CD4-positive, alpha-beta T cell treated with Interleukin-15 for 1 hour (primary cell): Measurements from ENCODE around the gene ANKRD66.
"Not testable (repeated sequence)": the region's sequence is repeated elsewhere in the genome, so short reads cannot be mapped to it uniquely, and the experiment has no call there.

ENCODE experiments used
- DNase-seq: peaks from one replicate; pipeline ENCODE4 v3.0.0-alpha.2; 2020

Gene ANKRD66

GRCh38 chr6:46756469-46757213 lies 9.9 kb downstream of the ANKRD66 start:
- no peak for DNase-seq

- DNase-seq, result no peak
Measured at GRCh38 chr6:46757214-46757596, 10.5 kb downstream of the ANKRD66 start.

DNA sequence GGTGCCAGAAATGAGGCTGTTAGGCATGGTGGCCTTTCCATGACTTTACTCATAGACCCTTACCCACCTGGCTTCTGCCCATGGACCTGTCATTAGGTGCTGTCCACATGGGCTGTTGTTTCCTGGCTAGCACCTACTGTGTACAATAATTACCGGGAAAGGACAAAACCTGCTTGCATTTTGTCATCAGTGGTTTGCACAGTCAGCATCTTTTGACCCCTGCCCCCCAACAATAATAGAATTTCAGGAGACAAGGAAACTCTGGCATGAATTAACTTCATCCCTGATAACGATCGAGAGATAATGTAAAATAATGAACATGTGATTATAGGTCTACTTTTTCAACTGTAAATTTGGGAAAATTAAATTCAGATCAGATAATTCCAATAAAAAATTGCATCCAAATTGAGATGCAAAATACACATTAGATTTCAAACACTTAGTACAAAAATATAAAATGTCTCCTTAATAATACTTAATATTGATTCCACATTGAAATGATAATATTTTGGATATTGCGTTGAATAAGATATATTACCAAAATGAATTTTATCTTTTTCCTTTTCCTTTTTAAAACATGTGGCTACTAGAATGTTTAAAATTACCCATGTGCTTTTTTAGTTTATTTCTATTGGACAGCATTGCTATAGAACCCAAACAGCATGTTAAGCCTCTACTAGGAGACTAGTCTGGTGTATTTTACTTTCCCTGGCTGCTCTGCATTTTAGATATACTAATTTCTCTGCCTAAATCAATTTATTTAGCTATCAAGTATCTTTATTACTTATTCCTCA lies 12.4 kb downstream of the ANKRD66 start:
- no peak for DNase-seq

- DNase-seq, result no peak
Measured at GRCh38 chr6:46760925-46761324, 14.2 kb downstream of the ANKRD66 start.

GRCh38 chr6:46763466-46763865 lies 16.7 kb downstream of the ANKRD66 start:
- no peak for DNase-seq

- not testable (repeated sequence) for DNase-seq
Measured at GRCh38 chr6:46764280-46764679, 17.5 kb downstream of the ANKRD66 start.

GRCh38 chr6:46764961-46765360 lies 18.2 kb downstream of the ANKRD66 start:
- DNase-seq, result no peak

DNA sequence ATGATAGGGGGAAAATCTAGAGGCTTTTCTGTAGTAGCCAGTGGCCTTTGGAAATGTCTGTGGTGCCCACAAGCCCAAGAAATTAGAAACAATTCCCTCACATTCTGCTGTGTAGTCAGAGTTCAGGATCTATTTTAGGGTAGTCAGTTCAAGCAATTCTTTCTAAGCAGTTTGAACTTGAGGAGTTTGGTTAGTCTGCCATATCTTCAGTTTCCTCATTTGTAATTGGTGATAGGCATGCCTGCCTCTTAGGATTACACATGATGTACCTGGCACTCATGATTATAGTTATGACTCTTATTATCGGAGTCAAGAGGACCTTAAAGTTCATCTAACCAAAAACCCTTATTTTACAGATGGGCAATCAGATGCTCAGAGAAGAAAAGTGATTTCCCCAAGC lies 25.3 kb downstream of the ANKRD66 start:
- DNase-seq, result no peak

- DNase-seq, result peak; percentile 72
Measured at GRCh38 chr6:46772762-46773161, 26.0 kb downstream of the ANKRD66 start.

GRCh38 chr6:46773201-46773855 lies 26.6 kb downstream of the ANKRD66 start:
- no peak for DNase-seq

DNA sequence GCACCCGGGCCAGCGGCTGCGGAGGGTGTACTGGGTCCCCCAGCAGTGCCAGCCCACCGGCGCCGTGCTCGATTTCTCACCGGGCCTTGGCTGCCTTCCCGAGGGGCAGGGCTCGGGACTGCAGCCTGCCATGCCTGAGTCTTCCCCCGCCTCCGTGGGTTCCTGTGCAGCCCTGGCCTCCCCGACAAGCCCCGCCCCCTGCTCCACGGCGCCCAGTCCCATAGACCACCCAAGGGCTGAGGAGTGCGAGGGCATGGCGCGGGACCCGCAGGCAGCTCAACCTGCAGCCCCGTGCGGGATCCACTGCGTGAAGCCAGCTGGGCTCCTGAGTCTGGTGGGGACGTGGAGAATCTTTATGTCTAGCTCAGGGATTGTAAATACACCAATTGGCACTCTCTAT lies 28.0 kb downstream of the ANKRD66 start:
- DNase-seq, result not testable (repeated sequence)

DNA sequence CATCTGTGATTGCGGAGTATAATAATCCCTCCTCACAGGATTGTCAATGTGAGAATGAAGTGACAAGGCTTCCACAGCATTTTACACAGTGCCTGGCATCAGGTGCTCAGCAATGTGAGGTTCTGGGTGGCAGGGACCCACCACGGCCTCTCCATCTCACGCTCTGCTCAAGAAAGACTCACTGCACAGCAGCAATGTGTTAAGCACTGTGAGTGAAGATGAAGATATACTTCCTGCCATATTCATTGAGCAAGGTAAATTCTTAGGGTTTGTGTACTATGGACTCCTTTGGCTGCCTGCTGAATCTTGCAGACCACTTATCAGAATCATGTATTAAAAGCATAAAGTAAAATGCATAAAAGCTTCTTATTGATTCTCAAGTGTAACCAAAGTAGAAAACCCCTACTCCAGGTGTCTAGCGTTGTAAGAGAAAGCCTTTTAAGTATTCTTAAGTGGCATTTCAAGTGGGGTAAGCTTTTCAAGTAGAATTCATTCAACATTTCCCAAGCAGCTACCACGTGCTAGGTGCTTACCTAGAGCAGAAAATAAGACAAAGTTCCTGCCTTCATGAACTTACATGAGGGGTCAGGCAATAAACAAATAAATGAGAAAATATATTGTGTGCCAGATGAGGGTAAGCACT lies 29.5 kb downstream of the ANKRD66 start:
- DNase-seq, result no peak

- no peak for DNase-seq
Measured at GRCh38 chr6:46777476-46778346, 31.0 kb downstream of the ANKRD66 start.

DNA sequence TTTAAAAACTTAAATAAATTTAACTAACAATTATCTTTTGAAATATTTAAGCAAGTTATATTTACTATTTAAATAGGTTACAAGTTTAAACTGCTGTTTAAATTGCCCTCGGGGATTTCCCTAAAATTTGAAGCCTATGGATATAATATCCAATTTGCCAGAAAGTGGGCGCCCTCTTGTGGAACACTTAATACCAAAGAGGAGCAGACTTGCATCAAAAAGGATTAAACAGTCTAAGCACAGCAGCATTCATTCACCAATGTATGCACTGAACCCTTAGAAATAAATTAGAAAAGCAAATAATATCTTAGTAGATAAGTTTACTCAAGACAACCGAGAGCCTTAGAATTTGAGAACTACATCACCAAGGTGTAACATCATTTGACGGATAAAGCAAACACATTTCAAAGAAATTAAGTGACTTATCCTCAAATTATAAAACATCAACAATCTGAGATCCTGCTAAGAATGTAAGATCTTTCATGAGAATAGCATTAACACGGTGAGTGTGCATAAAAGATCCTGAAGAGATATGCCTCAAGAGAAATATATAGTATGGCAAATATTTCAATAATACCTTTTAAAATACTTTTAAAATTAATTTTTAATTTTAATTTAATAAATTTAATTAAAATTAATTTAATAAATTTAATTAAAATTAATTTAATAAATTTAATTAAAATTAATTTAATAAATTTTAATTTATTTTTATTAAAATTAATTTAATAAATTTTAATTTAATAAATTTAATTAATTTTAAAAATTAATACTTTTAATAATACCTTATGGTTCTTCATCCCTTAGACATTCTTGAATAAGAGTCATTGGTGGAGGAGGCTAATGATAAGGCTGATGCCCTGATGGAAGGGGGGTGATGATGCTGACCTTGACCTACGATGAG lies 35.0 kb downstream of the ANKRD66 start:
- no peak for DNase-seq

DNA sequence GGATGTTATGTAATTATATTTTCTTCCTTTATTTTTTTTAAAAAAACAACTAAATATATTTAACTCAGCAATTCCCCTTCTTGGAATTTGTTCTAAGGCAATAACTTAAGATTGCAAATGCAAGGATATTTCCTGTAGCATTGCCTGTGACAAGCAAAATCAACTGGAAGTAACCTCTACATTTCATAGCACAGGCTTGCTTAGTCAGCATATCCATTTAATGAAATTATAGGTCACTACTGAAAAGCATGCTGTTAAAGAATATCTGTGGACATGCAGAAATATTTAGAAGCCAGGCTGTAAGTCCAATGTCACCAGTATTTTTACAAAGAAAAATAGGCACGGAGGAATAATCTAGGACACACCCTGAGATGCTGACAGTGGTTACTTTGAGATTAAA lies 37.8 kb downstream of the ANKRD66 start:
- no peak for DNase-seq

- DNase-seq, result no peak
Measured at GRCh38 chr6:46787871-46788540, 41.3 kb downstream of the ANKRD66 start.

DNA sequence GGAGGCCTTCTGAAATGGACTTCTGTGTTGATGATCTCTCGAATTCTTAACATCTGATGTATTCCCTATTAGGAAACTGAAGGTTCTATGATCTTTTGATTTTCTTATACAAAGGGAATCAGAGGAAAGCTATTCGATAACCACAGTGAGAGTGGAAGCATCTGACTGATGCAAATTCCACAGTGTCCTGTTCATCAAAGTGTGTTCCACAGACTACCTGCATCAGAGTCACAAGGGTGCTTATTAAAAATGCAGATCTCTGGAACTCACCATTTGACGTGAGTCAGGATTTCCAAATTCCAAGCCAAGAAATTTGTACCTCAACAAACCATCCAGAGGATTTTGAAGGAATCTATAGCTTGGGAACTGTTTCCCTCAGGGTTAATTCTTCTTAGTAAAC lies 42.1 kb downstream of the ANKRD66 start:
- no peak for DNase-seq

- DNase-seq, result no peak
Measured at GRCh38 chr6:46789434-46790354, 43.0 kb downstream of the ANKRD66 start.

DNA sequence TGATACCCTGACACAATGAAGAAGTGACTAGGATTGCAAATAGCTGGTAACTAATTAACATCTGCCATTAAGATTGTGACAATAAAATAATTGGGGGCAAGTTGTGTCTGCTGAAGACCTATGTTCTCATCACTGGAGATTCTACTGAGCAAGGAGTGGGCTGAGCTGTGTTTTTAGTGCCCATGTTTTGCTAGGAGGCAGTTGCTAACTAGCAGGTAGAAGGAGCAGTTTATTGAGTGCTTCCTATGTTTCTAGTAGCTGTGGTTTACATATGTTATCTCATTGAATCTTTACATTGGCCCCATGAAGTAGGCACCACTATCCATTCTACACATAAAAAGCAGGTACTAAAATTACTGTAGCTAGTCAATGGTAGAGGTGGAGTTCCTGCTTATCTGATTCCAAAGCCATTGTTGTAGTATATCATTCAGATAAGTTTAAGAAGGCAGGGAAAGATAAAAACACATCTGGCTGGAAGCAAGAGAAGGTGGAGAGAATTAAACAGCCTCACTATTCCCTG lies 43.7 kb downstream of the ANKRD66 start:
- no peak for DNase-seq
